Astrocyte (in vitro differentiated cells and primary cell): ENCODE results near the gene CCDC187. TPM values are rescaled to one million over a fixed set of nuclear protein-coding genes. Genes with fewer than 3 reads are reported as not detected.

ENCODE experiments used
- DNase-seq: peaks from one replicate; pipeline ENCODE4 v3.0.0-alpha.2; 2010; ENCODE audit warnings: low read depth
- FAIRE-seq: peaks from 2 replicates; lab custom pipeline; 2011; peaks lifted over from hg19 to GRCh38; lab: Jason Lieb, UNC
- H2AFZ ChIP-seq: 2 replicates; pipeline ENCODE4 v1.6.0; 2012; ENCODE audit warnings: low read depth, low read length, inconsistent platforms
- H3K27ac ChIP-seq: 2 replicates; pipeline ENCODE4 v1.5.1; 2011; ENCODE audit warnings: low read depth, low read length, inconsistent platforms
- H3K27me3 ChIP-seq: 2 replicates; pipeline ENCODE4 v1.6.0; 2011; ENCODE audit warnings: low read length, inconsistent platforms; ENCODE audit not compliant: insufficient read depth
- H3K36me3 ChIP-seq: 2 replicates; pipeline ENCODE4 v1.5.1; 2011; ENCODE audit warnings: low read length, inconsistent platforms; ENCODE audit not compliant: insufficient read depth
- H3K4me1 ChIP-seq: 2 replicates; pipeline ENCODE4 v1.5.1; 2011; ENCODE audit warnings: low read length, inconsistent platforms; ENCODE audit not compliant: insufficient read depth
- H3K4me2 ChIP-seq: 2 replicates; pipeline ENCODE4 v1.6.0; 2012; ENCODE audit warnings: low read length, inconsistent platforms
- H3K4me3 ChIP-seq: 2 replicates; pipeline ENCODE4 v1.5.1; 2011; ENCODE audit warnings: low read depth, mild to moderate bottlenecking, low read length, inconsistent platforms; ENCODE audit not compliant: insufficient read depth
- H3K79me2 ChIP-seq: 2 replicates; pipeline ENCODE4 v1.6.0; 2012; ENCODE audit warnings: mild to moderate bottlenecking, low read length, inconsistent platforms; ENCODE audit not compliant: insufficient read depth
- H3K9ac ChIP-seq: 2 replicates; pipeline ENCODE4 v1.6.0; 2012; ENCODE audit warnings: mild to moderate bottlenecking, low read length, inconsistent platforms
- H3K9me3 ChIP-seq: 2 replicates; pipeline ENCODE4 v1.5.1; 2012; ENCODE audit warnings: low read depth, mild to moderate bottlenecking, low read length, inconsistent platforms; ENCODE audit not compliant: insufficient read depth
- H4K20me1 ChIP-seq: 2 replicates; pipeline ENCODE4 v1.6.0; 2012; ENCODE audit warnings: low read length, inconsistent platforms; ENCODE audit not compliant: insufficient read depth
- H3K27ac Mint-ChIP-seq: one replicate; pipeline ENCODE4 v1.8.0; 2021; ENCODE audit warnings: mild to moderate bottlenecking, mixed read lengths; ENCODE audit not compliant: unreplicated experiment
- H3K27me3 Mint-ChIP-seq: one replicate; pipeline ENCODE4 v1.8.0; 2021; ENCODE audit warnings: low read depth, mixed read lengths; ENCODE audit not compliant: unreplicated experiment
- H3K36me3 Mint-ChIP-seq: one replicate; pipeline ENCODE4 v1.8.0; 2021; ENCODE audit warnings: low read depth, mixed read lengths; ENCODE audit not compliant: unreplicated experiment
- H3K4me1 Mint-ChIP-seq: one replicate; pipeline ENCODE4 v1.8.0; 2021; ENCODE audit warnings: low read depth, mixed read lengths; ENCODE audit not compliant: unreplicated experiment
- H3K4me3 Mint-ChIP-seq: one replicate; pipeline ENCODE4 v1.8.0; 2021; ENCODE audit warnings: mild to moderate bottlenecking, moderate library complexity, mixed read lengths; ENCODE audit not compliant: unreplicated experiment
- H3K9me3 Mint-ChIP-seq: one replicate; pipeline ENCODE4 v1.8.0; 2021; ENCODE audit warnings: mild to moderate bottlenecking, mixed read lengths; ENCODE audit not compliant: unreplicated experiment
- EZH2 ChIP-seq: IDR thresholded peaks from 2 replicates; pipeline ENCODE4 v1.6.1; 2012; ENCODE audit warnings: mild to moderate bottlenecking, low read length, inconsistent platforms; ENCODE audit not compliant: insufficient read depth
- total RNA-seq: library from RNA; stranded (reverse); gene quantifications from 2 replicates; pipeline ENCODE4 v1.2.1, GENCODE V29; 2021
- TF ChIP-seq, protein P1 (sequence below): IDR thresholded peaks from 2 replicates; pipeline ENCODE4 v1.5.1; 2011; ENCODE audit warnings: low read depth, mild to moderate bottlenecking, inconsistent platforms, low read length, moderate library complexity; ENCODE audit not compliant: insufficient read depth

Gene CCDC187
- total RNA-seq, 1 donor from 2014 or later = 0.09 TPM

DNA sequence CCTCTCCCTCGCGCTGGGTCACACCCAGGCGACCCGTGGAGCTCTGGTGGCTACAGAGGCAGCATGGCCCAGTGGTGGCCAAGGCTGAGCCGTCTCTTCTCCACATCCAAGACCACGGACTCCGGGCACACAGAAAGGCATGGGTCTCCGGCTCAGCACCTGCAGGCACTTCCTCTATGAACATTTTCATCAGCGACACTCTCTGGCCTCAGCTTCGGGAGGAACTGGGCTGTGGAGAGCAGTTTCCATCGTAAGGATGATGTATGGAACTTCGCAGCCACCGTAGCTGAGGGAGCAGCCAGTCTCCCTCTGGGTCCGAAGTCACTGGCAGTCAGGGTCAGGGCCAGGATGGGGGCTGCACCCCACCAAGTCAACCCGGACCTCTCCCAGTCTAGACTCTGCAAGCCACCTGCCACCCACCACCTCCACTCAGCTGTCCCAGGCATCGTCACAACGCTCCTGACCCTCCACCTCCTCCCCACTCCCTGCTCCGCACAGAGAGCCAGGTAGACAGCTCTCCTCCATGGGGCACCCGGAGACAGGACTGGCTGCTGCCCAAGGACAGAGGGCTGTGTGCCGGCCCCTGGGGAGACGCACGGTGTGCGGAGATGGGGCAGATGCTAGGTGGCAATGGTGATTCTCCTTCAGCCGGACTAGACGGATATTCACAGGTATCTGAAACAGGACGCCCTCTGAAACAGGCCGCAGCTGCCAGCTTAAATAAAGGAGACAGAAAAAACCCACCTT lies 68.0 kb downstream of the CCDC187 start:
- Histone ChIP-seq H3K79me2 (peaks cover 32% of the 10 kb centered on the region), H3K27ac (no peak overlapping the region), H2AFZ (no peak overlapping the region), H3K4me2 (no peak overlapping the region), H3K27me3 (no peaks in the 10 kb centered on the region), H3K9ac (no peak overlapping the region), H3K36me3 (no peaks in the 10 kb centered on the region), H3K4me3 (no peak overlapping the region), H3K9me3 (no peaks in the 10 kb centered on the region), H4K20me1 (peaks cover 79% of the 10 kb centered on the region), H3K4me1 (no peaks in the 10 kb centered on the region)
- H3K36me3 Mint-ChIP-seq = peaks cover 19% of the 10 kb centered on the region
- no peak for FAIRE-seq
- no peaks in the 10 kb centered on the region for H3K27me3 Mint-ChIP-seq
- H3K9me3 Mint-ChIP-seq = no peaks in the 10 kb centered on the region
- DNase-seq = no peak
- no peak overlapping the region for H3K4me3 Mint-ChIP-seq
- peaks cover 12% of the 10 kb centered on the region for H3K4me1 Mint-ChIP-seq
- TF ChIP-seq, protein P1, sequence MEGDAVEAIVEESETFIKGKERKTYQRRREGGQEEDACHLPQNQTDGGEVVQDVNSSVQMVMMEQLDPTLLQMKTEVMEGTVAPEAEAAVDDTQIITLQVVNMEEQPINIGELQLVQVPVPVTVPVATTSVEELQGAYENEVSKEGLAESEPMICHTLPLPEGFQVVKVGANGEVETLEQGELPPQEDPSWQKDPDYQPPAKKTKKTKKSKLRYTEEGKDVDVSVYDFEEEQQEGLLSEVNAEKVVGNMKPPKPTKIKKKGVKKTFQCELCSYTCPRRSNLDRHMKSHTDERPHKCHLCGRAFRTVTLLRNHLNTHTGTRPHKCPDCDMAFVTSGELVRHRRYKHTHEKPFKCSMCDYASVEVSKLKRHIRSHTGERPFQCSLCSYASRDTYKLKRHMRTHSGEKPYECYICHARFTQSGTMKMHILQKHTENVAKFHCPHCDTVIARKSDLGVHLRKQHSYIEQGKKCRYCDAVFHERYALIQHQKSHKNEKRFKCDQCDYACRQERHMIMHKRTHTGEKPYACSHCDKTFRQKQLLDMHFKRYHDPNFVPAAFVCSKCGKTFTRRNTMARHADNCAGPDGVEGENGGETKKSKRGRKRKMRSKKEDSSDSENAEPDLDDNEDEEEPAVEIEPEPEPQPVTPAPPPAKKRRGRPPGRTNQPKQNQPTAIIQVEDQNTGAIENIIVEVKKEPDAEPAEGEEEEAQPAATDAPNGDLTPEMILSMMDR = no peak
- TF ChIP-seq EZH2 = no peak
- H3K27ac Mint-ChIP-seq = no peak overlapping the region

DNA sequence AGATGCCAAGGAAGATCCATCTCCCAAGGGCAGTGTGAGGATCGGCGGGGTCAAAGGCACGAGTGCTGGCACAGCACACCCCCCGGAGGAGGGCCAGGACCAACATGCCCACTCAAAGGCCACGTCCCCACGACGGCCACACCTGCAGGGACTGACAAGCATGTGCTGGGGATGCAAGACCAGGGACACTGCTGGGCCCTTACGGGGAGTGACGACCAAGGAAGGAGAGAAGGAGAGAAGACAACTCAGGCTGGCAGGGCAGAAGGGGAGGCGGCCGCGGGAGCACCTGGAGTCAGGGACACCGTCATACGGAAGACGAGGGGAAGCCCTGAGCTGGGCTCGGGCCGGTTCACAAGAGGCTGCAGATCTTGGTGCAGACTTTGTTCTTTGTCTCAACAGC lies 68.7 kb downstream of the CCDC187 start:
- Histone ChIP-seq H3K79me2 (peaks cover 30% of the 10 kb centered on the region), H3K9me3 (no peaks in the 10 kb centered on the region), H3K4me2 (no peak overlapping the region), H3K36me3 (no peaks in the 10 kb centered on the region), H2AFZ (no peak overlapping the region), H4K20me1 (peaks cover 79% of the 10 kb centered on the region), H3K4me3 (no peak overlapping the region), H3K27me3 (no peaks in the 10 kb centered on the region), H3K9ac (no peak overlapping the region), H3K4me1 (no peaks in the 10 kb centered on the region), H3K27ac (no peak overlapping the region)
- TF ChIP-seq, protein P1 = no peak
- no peak for TF ChIP-seq EZH2
- DNase-seq (no peak), FAIRE-seq (no peak)
- Mint-ChIP-seq H3K27ac (peak overlapping the region; percentile 41), H3K9me3 (no peaks in the 10 kb centered on the region), H3K4me3 (no peak overlapping the region), H3K36me3 (peaks cover 19% of the 10 kb centered on the region), H3K4me1 (peaks cover 12% of the 10 kb centered on the region), H3K27me3 (no peaks in the 10 kb centered on the region)

DNA sequence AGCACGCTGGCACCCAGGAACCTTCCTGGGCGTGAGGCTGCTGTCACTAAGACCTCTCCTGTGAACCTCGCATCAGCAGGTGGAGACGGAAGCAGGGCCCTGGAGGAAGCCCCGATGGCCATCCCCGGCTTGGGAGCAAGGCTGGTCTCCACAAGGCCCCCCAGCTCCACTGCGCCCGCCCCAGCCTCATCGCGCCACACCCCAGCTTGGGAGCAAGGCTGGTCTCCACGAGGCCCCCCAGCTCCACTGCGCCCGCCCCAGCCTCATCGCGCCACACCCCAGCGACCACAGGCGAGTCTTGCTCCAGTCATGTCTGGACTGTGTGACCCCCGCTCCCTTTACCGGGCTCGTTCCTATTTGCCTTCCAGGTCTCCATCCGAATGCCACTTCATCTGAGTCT lies 69.3 kb downstream of the CCDC187 start:
- Mint-ChIP-seq H3K36me3 (peaks cover 19% of the 10 kb centered on the region), H3K4me1 (peaks cover 12% of the 10 kb centered on the region), H3K27ac (no peak overlapping the region), H3K4me3 (no peak overlapping the region), H3K27me3 (no peaks in the 10 kb centered on the region), H3K9me3 (no peaks in the 10 kb centered on the region)
- H2AFZ ChIP-seq = no peak overlapping the region
- no peak for DNase-seq
- H4K20me1 ChIP-seq = peaks cover 77% of the 10 kb centered on the region
- FAIRE-seq = no peak
- no peak overlapping the region for H3K9ac ChIP-seq
- H3K79me2 ChIP-seq = peaks cover 27% of the 10 kb centered on the region
- no peak overlapping the region for H3K27ac ChIP-seq
- H3K27me3 ChIP-seq = no peaks in the 10 kb centered on the region
- no peak overlapping the region for H3K4me2 ChIP-seq
- H3K4me1 ChIP-seq = peaks cover 2% of the 10 kb centered on the region
- H3K4me3 ChIP-seq = no peak overlapping the region
- H3K9me3 ChIP-seq = no peaks in the 10 kb centered on the region
- TF ChIP-seq, protein P1 = no peak
- TF ChIP-seq EZH2 = no peak
- no peaks in the 10 kb centered on the region for H3K36me3 ChIP-seq
